BE2C (cell line): ENCODE data around the gene PEF1.

Experiments used
- DNase-seq: peaks from one replicate; pipeline ENCODE4 v3.0.0-alpha.2; 2020
- H3K27me3 ChIP-seq: fragments of 250-450 bp; sonication (Bioruptor Pico); 2 replicates; pipeline ENCODE4 v1.5.1; 2020; ENCODE audit warnings: mild to moderate bottlenecking
- H3K36me3 ChIP-seq: fragments of 250-450 bp; sonication (Bioruptor Pico); 2 replicates; pipeline ENCODE4 v1.5.1; 2020; ENCODE audit warnings: mild to moderate bottlenecking
- H3K4me1 ChIP-seq: fragments of 250-450 bp; sonication (Bioruptor Pico); 2 replicates; pipeline ENCODE4 v1.5.1; 2020
- H3K4me3 ChIP-seq: 2 replicates; pipeline ENCODE4 v1.5.1; 2011; ENCODE audit warnings: low read depth, low read length
- H3K9me3 ChIP-seq: fragments of 250-450 bp; sonication (Bioruptor Pico); 2 replicates; pipeline ENCODE4 v1.5.1; 2020
- CTCF ChIP-seq: IDR thresholded peaks from 2 replicates; pipeline ENCODE4 v1.5.1; 2012; ENCODE audit warnings: mild to moderate bottlenecking, low read depth, low read length

The PEF1 gene

GRCh38 chr1:31661856-31662255, 17.2 kb upstream of the PEF1 start:
- no peak for TF ChIP-seq CTCF
- Histone ChIP-seq H3K27me3 (no peaks in the 10 kb centered on the region), H3K36me3 (no peaks in the 10 kb centered on the region), H3K9me3 (no peaks in the 10 kb centered on the region), H3K4me3 (no peak overlapping the region), H3K4me1 (no peaks in the 10 kb centered on the region)
- DNase-seq = no peak

GRCh38 chr1:31660871-31661455, 16.3 kb upstream of the PEF1 start:
- H3K36me3 ChIP-seq = no peaks in the 10 kb centered on the region
- no peak for DNase-seq
- H3K9me3 ChIP-seq = no peaks in the 10 kb centered on the region
- TF ChIP-seq CTCF = no peak
- H3K4me3 ChIP-seq = no peak overlapping the region
- H3K27me3 ChIP-seq = no peaks in the 10 kb centered on the region
- H3K4me1 ChIP-seq = no peaks in the 10 kb centered on the region

- no peak for DNase-seq
- Histone ChIP-seq H3K4me1 (no peaks in the 10 kb centered on the region), H3K9me3 (no peaks in the 10 kb centered on the region), H3K36me3 (no peaks in the 10 kb centered on the region), H3K27me3 (no peaks in the 10 kb centered on the region), H3K4me3 (no peak overlapping the region)
- no peak for TF ChIP-seq CTCF
Measured at GRCh38 chr1:31659889-31660288, 15.2 kb upstream of the PEF1 start.

- no peaks in the 10 kb centered on the region for H3K36me3 ChIP-seq
- no peaks in the 10 kb centered on the region for H3K27me3 ChIP-seq
- DNase-seq = no peak
Measured at GRCh38 chr1:31658721-31659120, 14.0 kb upstream of the PEF1 start.

GRCh38 chr1:31657972-31658510, 13.4 kb upstream of the PEF1 start:
- Histone ChIP-seq H3K4me1 (no peaks in the 10 kb centered on the region), H3K27me3 (no peaks in the 10 kb centered on the region), H3K4me3 (no peak overlapping the region), H3K36me3 (no peaks in the 10 kb centered on the region), H3K9me3 (no peaks in the 10 kb centered on the region)
- no peak for DNase-seq
- TF ChIP-seq CTCF = no peak

More at GRCh38 chr1:31658721-31659120, 14.0 kb upstream of the PEF1 start:
- Histone ChIP-seq H3K4me3 (no peak overlapping the region), H3K4me1 (no peaks in the 10 kb centered on the region), H3K9me3 (no peaks in the 10 kb centered on the region)
- TF ChIP-seq CTCF = no peak

GRCh38 chr1:31657020-31657804, 12.5 kb upstream of the PEF1 start:
- Histone ChIP-seq H3K4me3 (no peak overlapping the region), H3K4me1 (no peaks in the 10 kb centered on the region), H3K27me3 (no peaks in the 10 kb centered on the region), H3K9me3 (no peaks in the 10 kb centered on the region), H3K36me3 (no peaks in the 10 kb centered on the region)
- TF ChIP-seq CTCF = no peak
- DNase-seq = no peak
